HG03039 (cell line): ENCODE results near the gene RNASE9.
"Not testable (repeated sequence)": the region's sequence is repeated elsewhere in the genome, so short reads cannot be mapped to it uniquely, and the experiment has no call there.

Source experiments
- ATAC-seq: cut with Tn5 transposase; IDR thresholded peaks from one replicate; pipeline ENCODE4 v1.9.1; 2021; ENCODE audit warnings: mild to moderate bottlenecking, moderate library complexity; ENCODE audit not compliant: unreplicated experiment

RNASE9 gene

GRCh38 chr14:20578325-20578724 is 17.5 kb upstream of the RNASE9 start:
- no peak for ATAC-seq

- not testable (repeated sequence) for ATAC-seq
Observed at GRCh38 chr14:20572382-20572990, 11.6 kb upstream of the RNASE9 start.

GRCh38 chr14:20570720-20571119 is 9.9 kb upstream of the RNASE9 start:
- not testable (repeated sequence) for ATAC-seq

- ATAC-seq: not testable (repeated sequence)
Observed at GRCh38 chr14:20569865-20570264, 9.0 kb upstream of the RNASE9 start.

GRCh38 chr14:20569066-20569465 is 8.2 kb upstream of the RNASE9 start:
- no peak for ATAC-seq

GRCh38 chr14:20568393-20568792 is 7.5 kb upstream of the RNASE9 start:
- no peak for ATAC-seq

- ATAC-seq: not testable (repeated sequence)
Observed at GRCh38 chr14:20567199-20567598, 6.4 kb upstream of the RNASE9 start.

- ATAC-seq: no peak
Observed at GRCh38 chr14:20564501-20564997, 3.7 kb upstream of the RNASE9 start.

- ATAC-seq: no peak
Observed at GRCh38 chr14:20563971-20564370, 3.1 kb upstream of the RNASE9 start.

GRCh38 chr14:20559461-20559904 is 1.4 kb downstream of the RNASE9 start:
- no peak for ATAC-seq

- no peak for ATAC-seq
Observed at GRCh38 chr14:20557212-20557542, 3.7 kb downstream of the RNASE9 start.

GRCh38 chr14:20556500-20557211 is 4.2 kb downstream of the RNASE9 start:
- no peak for ATAC-seq

GRCh38 chr14:20555845-20556244 is 5.0 kb downstream of the RNASE9 start:
- ATAC-seq: no peak

GRCh38 chr14:20553024-20553423 is 7.8 kb downstream of the RNASE9 start:
- ATAC-seq: no peak

GRCh38 chr14:20551606-20552005 is 9.2 kb downstream of the RNASE9 start:
- ATAC-seq: no peak

- no peak for ATAC-seq
Observed at GRCh38 chr14:20550926-20551325, 9.9 kb downstream of the RNASE9 start.

GRCh38 chr14:20548414-20549158 is 12.3 kb downstream of the RNASE9 start:
- ATAC-seq: no peak

GRCh38 chr14:20546877-20547276 is 14.0 kb downstream of the RNASE9 start:
- no peak for ATAC-seq

GRCh38 chr14:20539906-20540305 is 20.9 kb downstream of the RNASE9 start:
- ATAC-seq: no peak

- no peak for ATAC-seq
Observed at GRCh38 chr14:20530771-20531571, 29.9 kb downstream of the RNASE9 start.

- no peak for ATAC-seq
Observed at GRCh38 chr14:20529806-20530205, 31.0 kb downstream of the RNASE9 start.
